ENCODE measurements around the gene ZNF385C. TPM values are rescaled to one million over a fixed set of nuclear protein-coding genes. Genes with fewer than 3 reads are reported as not detected.
A peak's percentile ranks its signal among the peaks of the same experiment; 100 is the strongest.

The ZNF385C gene
- total RNA-seq, 1 donor from 2014 or later, result 1.2 TPM

- peak; percentile 46 for DNase-seq (ENCODE audit: low spot score)
These were observed 9.6 kb upstream of the ZNF385C start for GRCh38 chr17:42107597-42108576.

GRCh38 chr17:42107124-42107523, 8.9 kb upstream of the ZNF385C start:
- no peak for DNase-seq (ENCODE audit: low spot score)

- no peak for DNase-seq (ENCODE audit: low spot score)
These were observed 7.7 kb upstream of the ZNF385C start for GRCh38 chr17:42106009-42106408.

- no peak for DNase-seq (ENCODE audit: low spot score)
These were observed 6.0 kb upstream of the ZNF385C start for GRCh38 chr17:42104264-42104663.

- no peak for DNase-seq (ENCODE audit: low spot score)
These were observed 5.1 kb upstream of the ZNF385C start for GRCh38 chr17:42103221-42103954.

- DNase-seq (ENCODE audit: low spot score), result peak; percentile 54
These were observed 3.4 kb upstream of the ZNF385C start for GRCh38 chr17:42101513-42102292.

- no peak for DNase-seq (ENCODE audit: low spot score)
These were observed 592 bp upstream of the ZNF385C start for GRCh38 chr17:42098730-42099399.

GRCh38 chr17:42096360-42097111, 1.7 kb downstream of the ZNF385C start:
- DNase-seq (ENCODE audit: low spot score), result no peak

GRCh38 chr17:42094375-42095069, 3.8 kb downstream of the ZNF385C start:
- DNase-seq (ENCODE audit: low spot score), result no peak

GRCh38 chr17:42092939-42093338, 5.3 kb downstream of the ZNF385C start:
- DNase-seq (ENCODE audit: low spot score), result no peak

- DNase-seq (ENCODE audit: low spot score), result no peak
These were observed 7.1 kb downstream of the ZNF385C start for GRCh38 chr17:42090964-42091790.

GRCh38 chr17:42088736-42089135, 9.5 kb downstream of the ZNF385C start:
- DNase-seq (ENCODE audit: low spot score), result no peak

- DNase-seq (ENCODE audit: low spot score), result no peak
These were observed 10.3 kb downstream of the ZNF385C start for GRCh38 chr17:42087736-42088705.

- peak; percentile 43 for DNase-seq (ENCODE audit: low spot score)
These were observed 11.1 kb downstream of the ZNF385C start for GRCh38 chr17:42087042-42087701.

GRCh38 chr17:42081516-42082129, 16.6 kb downstream of the ZNF385C start:
- no peak for DNase-seq (ENCODE audit: low spot score)

- DNase-seq (ENCODE audit: low spot score), result no peak
These were observed 18.7 kb downstream of the ZNF385C start for GRCh38 chr17:42079541-42079940.

Data from umbilical cord (tissue), 2 donors.